C4-2B (cell line): Measurements from ENCODE around the gene ICA1L.
"Not testable (repeated sequence)": the region's sequence is repeated elsewhere in the genome, so short reads cannot be mapped to it uniquely, and the experiment has no call there.

ENCODE experiments used
- H3K27ac ChIP-seq: fragments of 450-650 bp; 2 replicates; pipeline ENCODE4 v1.5.1; 2017
- CTCF ChIP-seq: fragments of 450-650 bp; conservative IDR thresholded peaks from 2 replicates; pipeline ENCODE4 v1.5.1; 2017; ENCODE audit warnings: mild to moderate bottlenecking
- ZFX ChIP-seq: fragments of 450-650 bp; IDR thresholded peaks from 2 replicates; pipeline ENCODE4 v1.6.1; 2017

The ICA1L gene

GRCh38 chr2:202871300-202872141 lies at the start of gene ICA1L:
Gene ICA1L (minus strand): TSS chr2:202871766. CDS start chr2:202829009, 42,757 bp downstream.
- H3K27ac ChIP-seq, result peak within 1 kb of the TSS; percentile 45
- TF ChIP-seq CTCF (no peak; the same call in 1 of the 2 replicates), ZFX (peak; percentile 76)

- no peak overlapping the region for H3K27ac ChIP-seq
- TF ChIP-seq CTCF, result no peak
- TF ChIP-seq ZFX, result no peak
Observed at GRCh38 chr2:202918860-202919259, 47.3 kb upstream of the ICA1L start.

- peak overlapping the region; percentile 99 for H3K27ac ChIP-seq
Observed at GRCh38 chr2:202912342-202913201, 41.0 kb upstream of the ICA1L start.

- H3K27ac ChIP-seq, result peak within 1 kb of the TSS; percentile 99
- no peak for TF ChIP-seq ZFX
- TF ChIP-seq CTCF, result no peak
Observed at GRCh38 chr2:202911512-202912341, 40.2 kb upstream of the ICA1L start, which contains the start of the genes CARF and WDR12. Gene CARF (plus strand): TSS chr2:202912275. CDS start chr2:202941903, 29,628 bp downstream. Gene WDR12 (minus strand): TSS chr2:202911673. CDS start chr2:202911476, 197 bp downstream.

DNA sequence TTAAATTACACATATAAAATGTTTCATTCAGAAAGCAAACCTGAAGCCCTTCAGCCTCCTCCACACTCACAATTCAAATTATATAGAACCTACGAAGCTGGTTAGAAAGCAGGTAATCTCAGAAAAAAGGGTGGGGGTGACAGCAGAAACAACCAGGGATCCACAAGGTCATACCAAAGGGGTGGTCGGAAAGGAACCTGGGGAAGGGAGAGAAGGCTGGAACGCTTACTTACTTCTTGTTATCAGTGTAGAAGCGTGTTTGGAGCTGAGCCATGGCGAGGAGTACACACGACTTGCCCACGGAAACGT lies 39.6 kb upstream of the ICA1L start:
- TF ChIP-seq CTCF, result no peak
- TF ChIP-seq ZFX, result no peak
- H3K27ac ChIP-seq, result peak overlapping the region; percentile 99

DNA sequence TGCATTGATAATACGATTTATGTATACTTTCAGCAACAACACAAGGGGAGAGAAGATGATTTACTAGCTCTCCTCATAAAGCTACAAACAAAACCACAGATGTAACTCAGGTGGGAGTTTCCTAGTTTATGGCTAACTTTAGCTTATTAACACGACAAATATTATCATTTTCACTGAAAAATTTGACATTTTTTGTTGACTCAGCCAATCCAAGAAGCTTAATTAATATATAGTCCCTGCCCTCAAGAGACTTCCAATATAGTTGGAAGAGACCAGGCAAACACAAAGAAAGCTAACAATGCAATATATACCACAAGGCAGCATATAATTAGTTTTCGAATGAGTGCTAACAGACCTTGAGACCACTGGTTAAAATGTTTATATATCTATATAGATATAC lies 39.1 kb upstream of the ICA1L start:
- TF ChIP-seq ZFX (no peak), CTCF (no peak)
- no peak overlapping the region for H3K27ac ChIP-seq

- H3K27ac ChIP-seq, result not testable (repeated sequence)
Observed at GRCh38 chr2:202910250-202910649, 38.7 kb upstream of the ICA1L start.
